HEK293 (cell line): ENCODE measurements around the gene FILIP1.

Experiments used
- AEBP2 ChIP-seq: fragments of 450-650 bp; formaldehyde crosslinking; IDR thresholded peaks from 2 replicates; pipeline ENCODE4 v1.5.1; 2016; ENCODE audit warnings: missing biosample characterization, missing genetic modification characterization, borderline replicate concordance
- EGR2 ChIP-seq: fragments of 450-650 bp; formaldehyde crosslinking; IDR thresholded peaks from 2 replicates; pipeline ENCODE4 v1.5.1; 2016; ENCODE audit warnings: low read depth, missing biosample characterization, missing genetic modification characterization
- HOXD13 ChIP-seq: sonication (generic); formaldehyde crosslinking; IDR thresholded peaks from 2 replicates; pipeline ENCODE4 v1.8.0; 2022; ENCODE audit warnings: missing genetic modification reagents, borderline replicate concordance
- PRDM10 ChIP-seq: fragments of 450-650 bp; formaldehyde crosslinking; IDR thresholded peaks from 2 replicates; pipeline ENCODE4 v1.5.1; 2016; ENCODE audit warnings: missing biosample characterization, missing genetic modification characterization
- YY2 ChIP-seq: fragments of 450-650 bp; formaldehyde crosslinking; IDR thresholded peaks from 2 replicates; pipeline ENCODE4 v1.5.1; 2016; ENCODE audit warnings: missing biosample characterization, missing genetic modification characterization
- ZBTB10 ChIP-seq: fragments of 450-650 bp; formaldehyde crosslinking; IDR thresholded peaks from 2 replicates; pipeline ENCODE4 v1.5.1; 2016; ENCODE audit warnings: missing biosample characterization, missing genetic modification characterization
- ZBTB21 ChIP-seq: fragments of 450-650 bp; formaldehyde crosslinking; IDR thresholded peaks from 2 replicates; pipeline ENCODE4 v1.5.1; 2017; ENCODE audit warnings: missing biosample characterization, missing genetic modification characterization
- ZNF239 ChIP-seq: fragments of 450-650 bp; formaldehyde crosslinking; IDR thresholded peaks from 2 replicates; pipeline ENCODE4 v1.5.1; 2016; ENCODE audit warnings: missing biosample characterization, missing genetic modification characterization
- ZNF311 ChIP-seq: fragments of 450-650 bp; formaldehyde crosslinking; IDR thresholded peaks from 2 replicates; pipeline ENCODE4 v1.5.1; 2017; ENCODE audit warnings: missing biosample characterization, missing genetic modification characterization, borderline replicate concordance
- ZNF350 ChIP-seq: fragments of 450-650 bp; formaldehyde crosslinking; IDR thresholded peaks from 2 replicates; pipeline ENCODE4 v1.5.0; 2017; ENCODE audit warnings: missing biosample characterization, mild to moderate bottlenecking, missing genetic modification characterization
- ZNF391 ChIP-seq: fragments of 450-650 bp; formaldehyde crosslinking; IDR thresholded peaks from 2 replicates; pipeline ENCODE4 v1.5.1; 2016; ENCODE audit warnings: low read depth, missing biosample characterization, missing genetic modification characterization, borderline replicate concordance
- ZNF585B ChIP-seq: fragments of 450-650 bp; formaldehyde crosslinking; IDR thresholded peaks from 2 replicates; pipeline ENCODE4 v1.5.1; 2016; ENCODE audit warnings: missing biosample characterization, missing genetic modification characterization
- ZNF600 ChIP-seq: fragments of 450-650 bp; formaldehyde crosslinking; IDR thresholded peaks from 2 replicates; pipeline ENCODE4 v1.5.1; 2016; ENCODE audit warnings: missing biosample characterization, missing genetic modification characterization
- ZNF610 ChIP-seq: fragments of 450-650 bp; formaldehyde crosslinking; IDR thresholded peaks from 2 replicates; pipeline ENCODE4 v1.5.1; 2016; ENCODE audit warnings: missing biosample characterization, missing genetic modification characterization, borderline replicate concordance
- ZNF658 ChIP-seq: fragments of 450-650 bp; formaldehyde crosslinking; IDR thresholded peaks from 2 replicates; pipeline ENCODE4; 2016; ENCODE audit warnings: missing biosample characterization, missing genetic modification characterization
- ZNF677 ChIP-seq: fragments of 450-650 bp; IDR thresholded peaks from 2 replicates; pipeline ENCODE4 v1.5.0; 2018; ENCODE audit warnings: missing biosample characterization, mild to moderate bottlenecking, missing genetic modification characterization, moderate library complexity
- ZNF747 ChIP-seq: fragments of 450-650 bp; formaldehyde crosslinking; IDR thresholded peaks from 2 replicates; pipeline ENCODE4 v1.5.1; 2016; ENCODE audit warnings: missing biosample characterization, missing genetic modification characterization
- ZNF76 ChIP-seq: fragments of 450-650 bp; formaldehyde crosslinking; IDR thresholded peaks from 2 replicates; pipeline ENCODE4; 2016; ENCODE audit warnings: low read depth, missing biosample characterization, missing genetic modification characterization, borderline replicate concordance
- ZNF791 ChIP-seq: fragments of 450-650 bp; formaldehyde crosslinking; IDR thresholded peaks from 2 replicates; pipeline ENCODE4 v1.5.1; 2016; ENCODE audit warnings: missing biosample characterization, missing genetic modification characterization
- ZSCAN16 ChIP-seq: fragments of 450-650 bp; formaldehyde crosslinking; IDR thresholded peaks from 2 replicates; pipeline ENCODE4 v1.5.1; 2016; ENCODE audit warnings: missing biosample characterization, missing genetic modification characterization
- TF ChIP-seq, protein P1 (sequence below): fragments of 450-650 bp; formaldehyde crosslinking; IDR thresholded peaks from 2 replicates; pipeline ENCODE4 v1.5.1; 2016; ENCODE audit warnings: missing biosample characterization, missing genetic modification characterization
- TF ChIP-seq, protein P2 (sequence below): fragments of 450-650 bp; formaldehyde crosslinking; IDR thresholded peaks from 2 replicates; pipeline ENCODE4 v1.5.1; 2017; ENCODE audit warnings: missing biosample characterization, missing genetic modification characterization
- TF ChIP-seq, protein P3 (sequence below): fragments of 450-650 bp; formaldehyde crosslinking; IDR thresholded peaks from 2 replicates; pipeline ENCODE4 v1.5.1; 2016; ENCODE audit warnings: missing biosample characterization, missing genetic modification characterization
- TF ChIP-seq, protein P4 (sequence below): IDR thresholded peaks from 2 replicates; pipeline ENCODE4 v1.6.1; 2011; ENCODE audit warnings: mild to moderate bottlenecking, low read depth, low read length, borderline replicate concordance

The FILIP1 gene

GRCh38 chr6:75243333-75244062 is 250.1 kb downstream of the FILIP1 start, which contains the start of gene COX7A2 (continued):
- TF ChIP-seq ZBTB10 (tag by site-specific recombination) (no peak), ZNF311 (tag by site-specific recombination) (no peak), ZNF600 (peak; percentile 91), ZNF391 (tag by site-specific recombination) (0 out of 2 replicates have a peak, but pooled peaks have one; percentile 48), PRDM10 (tag by site-specific recombination) (peak; percentile 88), ZNF610 (tag by site-specific recombination) (peak; percentile 74), ZNF747 (tag by site-specific recombination) (no peak), ZNF76 (peak; percentile 40; the same call in 1 of the 2 replicates), YY2 (tag by site-specific recombination) (peak; percentile 59; the same call in 1 of the 2 replicates), ZSCAN16 (tag by site-specific recombination) (no peak), ZNF791 (tag by site-specific recombination) (no peak), ZNF658 (no peak), EGR2 (no peak), ZNF585B (no peak), ZNF677 (tag by site-specific recombination) (no peak), ZNF350 (tag by site-specific recombination) (no peak), AEBP2 (tag by site-specific recombination) (no peak), HOXD13 (CRISPR knock-in tag) (0 out of 2 replicates have a peak, but pooled peaks have one; percentile 42), ZNF239 (tag by site-specific recombination) (no peak), ZBTB21 (tag by site-specific recombination) (peak; percentile 94)
- TF ChIP-seq, protein P1, sequence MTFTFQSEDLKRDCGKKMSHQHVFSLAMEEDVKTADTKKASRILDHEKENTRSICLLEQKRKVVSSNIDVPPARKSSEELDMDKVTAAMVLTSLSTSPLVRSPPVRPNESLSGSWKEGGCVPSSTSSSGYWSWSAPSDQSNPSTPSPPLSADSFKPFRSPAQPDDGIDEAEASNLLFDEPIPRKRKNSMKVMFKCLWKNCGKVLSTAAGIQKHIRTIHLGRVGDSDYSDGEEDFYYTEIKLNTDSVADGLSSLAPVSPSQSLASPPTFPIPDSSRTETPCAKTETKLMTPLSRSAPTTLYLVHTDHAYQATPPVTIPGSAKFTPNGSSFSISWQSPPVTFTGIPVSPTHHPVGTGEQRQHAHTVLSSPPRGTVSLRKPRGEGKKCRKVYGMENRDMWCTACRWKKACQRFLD (tag by site-specific recombination), result no peak
- TF ChIP-seq, protein P2, sequence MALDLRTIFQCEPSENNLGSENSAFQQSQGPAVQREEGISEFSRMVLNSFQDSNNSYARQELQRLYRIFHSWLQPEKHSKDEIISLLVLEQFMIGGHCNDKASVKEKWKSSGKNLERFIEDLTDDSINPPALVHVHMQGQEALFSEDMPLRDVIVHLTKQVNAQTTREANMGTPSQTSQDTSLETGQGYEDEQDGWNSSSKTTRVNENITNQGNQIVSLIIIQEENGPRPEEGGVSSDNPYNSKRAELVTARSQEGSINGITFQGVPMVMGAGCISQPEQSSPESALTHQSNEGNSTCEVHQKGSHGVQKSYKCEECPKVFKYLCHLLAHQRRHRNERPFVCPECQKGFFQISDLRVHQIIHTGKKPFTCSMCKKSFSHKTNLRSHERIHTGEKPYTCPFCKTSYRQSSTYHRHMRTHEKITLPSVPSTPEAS, result no peak
- TF ChIP-seq, protein P3, sequence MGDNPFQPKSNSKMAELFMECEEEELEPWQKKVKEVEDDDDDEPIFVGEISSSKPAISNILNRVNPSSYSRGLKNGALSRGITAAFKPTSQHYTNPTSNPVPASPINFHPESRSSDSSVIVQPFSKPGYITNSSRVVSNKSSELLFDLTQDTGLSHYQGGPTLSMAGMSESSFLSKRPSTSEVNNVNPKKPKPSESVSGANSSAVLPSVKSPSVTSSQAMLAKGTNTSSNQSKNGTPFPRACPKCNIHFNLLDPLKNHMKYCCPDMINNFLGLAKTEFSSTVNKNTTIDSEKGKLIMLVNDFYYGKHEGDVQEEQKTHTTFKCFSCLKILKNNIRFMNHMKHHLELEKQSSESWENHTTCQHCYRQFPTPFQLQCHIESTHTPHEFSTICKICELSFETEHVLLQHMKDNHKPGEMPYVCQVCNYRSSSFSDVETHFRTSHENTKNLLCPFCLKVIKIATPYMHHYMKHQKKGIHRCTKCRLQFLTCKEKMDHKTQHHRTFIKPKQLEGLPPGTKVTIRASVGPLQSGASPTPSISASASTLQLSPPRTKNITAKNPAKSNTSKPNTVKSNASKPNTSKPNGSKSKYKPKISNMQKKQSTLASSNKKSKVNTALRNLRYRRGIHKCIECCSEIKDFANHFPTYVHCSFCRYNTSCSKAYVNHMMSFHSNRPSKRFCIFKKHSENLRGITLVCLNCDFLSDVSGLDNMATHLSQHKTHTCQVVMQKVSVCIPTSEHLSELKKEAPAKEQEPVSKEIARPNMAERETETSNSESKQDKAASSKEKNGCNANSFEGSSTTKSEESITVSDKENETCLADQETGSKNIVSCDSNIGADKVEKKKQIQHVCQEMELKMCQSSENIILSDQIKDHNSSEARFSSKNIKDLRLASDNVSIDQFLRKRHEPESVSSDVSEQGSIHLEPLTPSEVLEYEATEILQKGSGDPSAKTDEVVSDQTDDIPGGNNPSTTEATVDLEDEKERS, result no peak
- TF ChIP-seq, protein P4, sequence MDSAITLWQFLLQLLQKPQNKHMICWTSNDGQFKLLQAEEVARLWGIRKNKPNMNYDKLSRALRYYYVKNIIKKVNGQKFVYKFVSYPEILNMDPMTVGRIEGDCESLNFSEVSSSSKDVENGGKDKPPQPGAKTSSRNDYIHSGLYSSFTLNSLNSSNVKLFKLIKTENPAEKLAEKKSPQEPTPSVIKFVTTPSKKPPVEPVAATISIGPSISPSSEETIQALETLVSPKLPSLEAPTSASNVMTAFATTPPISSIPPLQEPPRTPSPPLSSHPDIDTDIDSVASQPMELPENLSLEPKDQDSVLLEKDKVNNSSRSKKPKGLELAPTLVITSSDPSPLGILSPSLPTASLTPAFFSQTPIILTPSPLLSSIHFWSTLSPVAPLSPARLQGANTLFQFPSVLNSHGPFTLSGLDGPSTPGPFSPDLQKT, result 0 out of 2 replicates have a peak, but pooled peaks have one; percentile 43
